Activated naive CD4-positive, alpha-beta T cell treated with anti-CD3 and anti-CD28 coated beads, Interleukin-2, amount 50 U/mL, for 72 hours (primary cell): ENCODE measurements around the gene DMBT1. TPM values are rescaled to one million over a fixed set of nuclear protein-coding genes. Genes with fewer than 3 reads are reported as not detected.

Experiments
- ATAC-seq, 2 donors: fragments of 150-1000 bp; cut with Tn5 transposase; 2 replicates each; pipeline ENCODE4 v1.10.0; 2021; ENCODE audit warnings: mild to moderate bottlenecking in 2 of 2, moderate library complexity in 2 of 2
- DNase-seq, 2 donors: peaks; one replicate each; pipeline ENCODE4 v3.0.0; 2021 to 2022; ENCODE audit warnings: low spot score in 2 of 2
- H3K27ac Mint-ChIP-seq, 2 donors: one replicate each; pipeline ENCODE4 v1.8.0; 2022; ENCODE audit warnings: mild to moderate bottlenecking in 2 of 2, mixed read lengths in 2 of 2
- H3K36me3 Mint-ChIP-seq, 2 donors: one replicate each; pipeline ENCODE4 v1.8.0; 2022; ENCODE audit warnings: mixed read lengths in 2 of 2
- H3K9me3 Mint-ChIP-seq, 2 donors: one replicate each; pipeline ENCODE4 v1.8.0; 2022; ENCODE audit warnings: mixed read lengths in 2 of 2
- total RNA-seq, 2 donors: library from RNA; stranded (reverse); gene quantifications; one replicate each; pipeline ENCODE4 v1.2.3, GENCODE V29; 2022

Gene DMBT1
- total RNA-seq, 2 donors from 2014 or later, result not detected

- ATAC-seq (peak; percentile 28 to 83), DNase-seq (no peak)
- Mint-ChIP-seq H3K27ac (no peak overlapping the region), H3K36me3 (no peaks in the 10 kb centered on the region), H3K9me3 (no peaks in the 10 kb centered on the region)
Observed at GRCh38 chr10:122541541-122542002, 19.0 kb upstream of the DMBT1 start.

- Mint-ChIP-seq H3K36me3 (no peaks in the 10 kb centered on the region), H3K27ac (no peak overlapping the region), H3K9me3 (no peaks in the 10 kb centered on the region)
- ATAC-seq (no peak), DNase-seq (no peak)
Observed at GRCh38 chr10:122543676-122544445, 16.7 kb upstream of the DMBT1 start.

- Mint-ChIP-seq H3K36me3 (no peaks in the 10 kb centered on the region), H3K27ac (no peak overlapping the region), H3K9me3 (no peaks in the 10 kb centered on the region)
- ATAC-seq, result no peak
- no peak for DNase-seq
Observed at GRCh38 chr10:122544493-122544892, 16.1 kb upstream of the DMBT1 start.

GRCh38 chr10:122546242-122546641 is 14.3 kb upstream of the DMBT1 start:
- no peak overlapping the region for H3K27ac Mint-ChIP-seq
- DNase-seq, result no peak
- H3K9me3 Mint-ChIP-seq, result no peaks in the 10 kb centered on the region
- no peaks in the 10 kb centered on the region for H3K36me3 Mint-ChIP-seq
- no peak for ATAC-seq

- Mint-ChIP-seq H3K9me3 (no peaks in the 10 kb centered on the region), H3K36me3 (no peaks in the 10 kb centered on the region), H3K27ac (no peak overlapping the region)
- ATAC-seq (no peak), DNase-seq (no peak)
Observed at GRCh38 chr10:122548407-122549085, 12.0 kb upstream of the DMBT1 start.

- Mint-ChIP-seq H3K9me3 (no peaks in the 10 kb centered on the region), H3K27ac (no peak overlapping the region), H3K36me3 (no peaks in the 10 kb centered on the region)
- ATAC-seq, result no peak
- no peak for DNase-seq
Observed at GRCh38 chr10:122549636-122550035, 10.9 kb upstream of the DMBT1 start.

GRCh38 chr10:122550427-122550826 is 10.1 kb upstream of the DMBT1 start:
- Mint-ChIP-seq H3K36me3 (no peaks in the 10 kb centered on the region), H3K27ac (no peak overlapping the region), H3K9me3 (no peaks in the 10 kb centered on the region)
- ATAC-seq, result no peak
- no peak for DNase-seq

- H3K36me3 Mint-ChIP-seq, result no peaks in the 10 kb centered on the region
- peak in 1 of 2 donors; percentile 11 for ATAC-seq
- no peak for DNase-seq
- peak overlapping the region in 1 of 2 donors; percentile 33 for H3K27ac Mint-ChIP-seq
- H3K9me3 Mint-ChIP-seq, result no peaks in the 10 kb centered on the region
Observed at GRCh38 chr10:122550983-122551382, 9.6 kb upstream of the DMBT1 start.

- no peaks in the 10 kb centered on the region for H3K9me3 Mint-ChIP-seq
- DNase-seq, result peak in 1 of 2 donors; percentile 37
- ATAC-seq, result peak; percentile 73 to 95
- no peaks in the 10 kb centered on the region for H3K36me3 Mint-ChIP-seq
- peak overlapping the region in 1 of 2 donors; percentile 33 for H3K27ac Mint-ChIP-seq
Observed at GRCh38 chr10:122551450-122551849, 9.1 kb upstream of the DMBT1 start.

GRCh38 chr10:122553341-122553740 is 7.2 kb upstream of the DMBT1 start:
- ATAC-seq, result no peak
- no peak for DNase-seq
- H3K36me3 Mint-ChIP-seq, result no peaks in the 10 kb centered on the region
- H3K9me3 Mint-ChIP-seq, result no peaks in the 10 kb centered on the region
- H3K27ac Mint-ChIP-seq, result no peak overlapping the region

- Mint-ChIP-seq H3K27ac (no peak overlapping the region), H3K36me3 (no peaks in the 10 kb centered on the region), H3K9me3 (no peaks in the 10 kb centered on the region)
- DNase-seq (no peak), ATAC-seq (no peak)
Observed at GRCh38 chr10:122554131-122555036, 6.2 kb upstream of the DMBT1 start.

- H3K36me3 Mint-ChIP-seq, result no peaks in the 10 kb centered on the region
- no peak for DNase-seq
- no peaks in the 10 kb centered on the region for H3K9me3 Mint-ChIP-seq
- no peak for ATAC-seq
- no peak overlapping the region for H3K27ac Mint-ChIP-seq
Observed at GRCh38 chr10:122555442-122555841, 5.1 kb upstream of the DMBT1 start.

- no peaks in the 10 kb centered on the region for H3K36me3 Mint-ChIP-seq
- no peaks in the 10 kb centered on the region for H3K9me3 Mint-ChIP-seq
- no peak for DNase-seq
- H3K27ac Mint-ChIP-seq, result no peak overlapping the region
- ATAC-seq, result no peak
Observed at GRCh38 chr10:122557516-122557915, 3.0 kb upstream of the DMBT1 start.

- Mint-ChIP-seq H3K27ac (no peak overlapping the region), H3K9me3 (no peaks in the 10 kb centered on the region), H3K36me3 (no peaks in the 10 kb centered on the region)
- ATAC-seq, result no peak
- no peak for DNase-seq
Observed at GRCh38 chr10:122558452-122558851, 2.1 kb upstream of the DMBT1 start.

- DNase-seq (no peak), ATAC-seq (no peak)
- Mint-ChIP-seq H3K27ac (peak overlapping the region in 1 of 2 donors; percentile 48), H3K36me3 (no peaks in the 10 kb centered on the region), H3K9me3 (no peaks in the 10 kb centered on the region)
Observed at GRCh38 chr10:122559228-122559627, 1.3 kb upstream of the DMBT1 start.

GRCh38 chr10:122561212-122561611 is 658 bp downstream of the DMBT1 start:
- peak overlapping the region in 1 of 2 donors; percentile 30 for H3K27ac Mint-ChIP-seq
- no peak for DNase-seq
- no peaks in the 10 kb centered on the region for H3K36me3 Mint-ChIP-seq
- H3K9me3 Mint-ChIP-seq, result no peaks in the 10 kb centered on the region
- ATAC-seq, result no peak

- ATAC-seq, result no peak
- peak overlapping the region in 1 of 2 donors; percentile 30 for H3K27ac Mint-ChIP-seq
- no peak for DNase-seq
- no peaks in the 10 kb centered on the region for H3K9me3 Mint-ChIP-seq
- no peaks in the 10 kb centered on the region for H3K36me3 Mint-ChIP-seq
Observed at GRCh38 chr10:122561792-122562191, 1.2 kb downstream of the DMBT1 start.
